T-helper 2 cell treated with Interferon-gamma antibody and Interleukin-4, amounts not matched to agents 5 μg/mL and 100 μg/mL, for 36 hours (primary cell): ENCODE data around the gene ADCK2.
"Not testable (repeated sequence)": the region's sequence is repeated elsewhere in the genome, so short reads cannot be mapped to it uniquely, and the experiment has no call there.

Experiments used
- DNase-seq: peaks from one replicate; pipeline ENCODE4 v3.0.0; 2021; ENCODE audit warnings: low spot score
- H3K27ac Mint-ChIP-seq: one replicate; pipeline ENCODE4 v1.8.0; 2021; ENCODE audit warnings: mild to moderate bottlenecking, mixed read lengths
- H3K27me3 Mint-ChIP-seq: one replicate; pipeline ENCODE4 v1.8.0; 2021; ENCODE audit warnings: low read depth, mixed read lengths
- H3K36me3 Mint-ChIP-seq: one replicate; pipeline ENCODE4 v1.8.0; 2021; ENCODE audit warnings: low read depth, mixed read lengths
- H3K4me1 Mint-ChIP-seq: one replicate; pipeline ENCODE4 v1.8.0; 2021; ENCODE audit warnings: low read depth, mixed read lengths
- H3K4me3 Mint-ChIP-seq: one replicate; pipeline ENCODE4 v1.8.0; 2022; ENCODE audit warnings: mild to moderate bottlenecking, moderate library complexity, mixed read lengths
- H3K9me3 Mint-ChIP-seq: one replicate; pipeline ENCODE4 v1.8.0; 2021; ENCODE audit warnings: mixed read lengths

The ADCK2 gene

GRCh38 chr7:140702774-140703173, 30.0 kb downstream of the ADCK2 start:
- no peak overlapping the region for H3K4me3 Mint-ChIP-seq
- H3K4me1 Mint-ChIP-seq = peaks cover 10% of the 10 kb centered on the region
- H3K27me3 Mint-ChIP-seq = no peaks in the 10 kb centered on the region
- no peak for DNase-seq
- H3K27ac Mint-ChIP-seq = no peak overlapping the region
- H3K9me3 Mint-ChIP-seq = no peaks in the 10 kb centered on the region
- H3K36me3 Mint-ChIP-seq = peaks cover 33% of the 10 kb centered on the region

GRCh38 chr7:140704205-140704604, 31.5 kb downstream of the ADCK2 start:
- Mint-ChIP-seq H3K4me3 (no peak overlapping the region), H3K36me3 (peaks cover 27% of the 10 kb centered on the region), H3K4me1 (peaks cover under 1% of the 10 kb centered on the region), H3K9me3 (no peaks in the 10 kb centered on the region), H3K27ac (no peak overlapping the region), H3K27me3 (no peaks in the 10 kb centered on the region)
- no peak for DNase-seq

GRCh38 chr7:140707132-140707531, 34.4 kb downstream of the ADCK2 start:
- H3K27ac Mint-ChIP-seq = no peak overlapping the region
- no peaks in the 10 kb centered on the region for H3K4me1 Mint-ChIP-seq
- H3K36me3 Mint-ChIP-seq = peaks cover 25% of the 10 kb centered on the region
- H3K9me3 Mint-ChIP-seq = no peaks in the 10 kb centered on the region
- no peak overlapping the region for H3K4me3 Mint-ChIP-seq
- no peak for DNase-seq
- H3K27me3 Mint-ChIP-seq = no peaks in the 10 kb centered on the region

- not testable (repeated sequence) for H3K9me3 Mint-ChIP-seq, H3K27ac Mint-ChIP-seq, DNase-seq, H3K4me1 Mint-ChIP-seq, H3K4me3 Mint-ChIP-seq, H3K27me3 Mint-ChIP-seq
- peaks cover 27% of the 10 kb centered on the region for H3K36me3 Mint-ChIP-seq
These were observed 36.0 kb downstream of the ADCK2 start for GRCh38 chr7:140708764-140709163.

- not testable (repeated sequence) for DNase-seq, H3K4me3 Mint-ChIP-seq, H3K4me1 Mint-ChIP-seq, H3K27me3 Mint-ChIP-seq, H3K36me3 Mint-ChIP-seq, H3K9me3 Mint-ChIP-seq, H3K27ac Mint-ChIP-seq
These were observed 39.6 kb downstream of the ADCK2 start for GRCh38 chr7:140712392-140712791.

GRCh38 chr7:140714331-140715040, 41.7 kb downstream of the ADCK2 start:
- DNase-seq = no peak
- no peak overlapping the region for H3K27ac Mint-ChIP-seq
- H3K4me3 Mint-ChIP-seq = no peak overlapping the region
- peaks cover 5% of the 10 kb centered on the region for H3K36me3 Mint-ChIP-seq
- H3K9me3 Mint-ChIP-seq = no peaks in the 10 kb centered on the region
- H3K4me1 Mint-ChIP-seq = peaks cover 1% of the 10 kb centered on the region
- no peaks in the 10 kb centered on the region for H3K27me3 Mint-ChIP-seq

GRCh38 chr7:140719721-140720120, 47.0 kb downstream of the ADCK2 start:
- Mint-ChIP-seq H3K27me3 (no peaks in the 10 kb centered on the region), H3K9me3 (no peaks in the 10 kb centered on the region), H3K4me3 (no peak overlapping the region), H3K4me1 (peaks cover 11% of the 10 kb centered on the region), H3K27ac (no peak overlapping the region), H3K36me3 (no peaks in the 10 kb centered on the region)
- no peak for DNase-seq

GRCh38 chr7:140722254-140722653, 49.5 kb downstream of the ADCK2 start:
- H3K36me3 Mint-ChIP-seq = no peaks in the 10 kb centered on the region
- H3K4me1 Mint-ChIP-seq = peaks cover 11% of the 10 kb centered on the region
- H3K4me3 Mint-ChIP-seq = no peak overlapping the region
- no peaks in the 10 kb centered on the region for H3K27me3 Mint-ChIP-seq
- no peaks in the 10 kb centered on the region for H3K9me3 Mint-ChIP-seq
- no peak for DNase-seq
- no peak overlapping the region for H3K27ac Mint-ChIP-seq

GRCh38 chr7:140723006-140723405, 50.3 kb downstream of the ADCK2 start:
- Mint-ChIP-seq H3K36me3 (no peaks in the 10 kb centered on the region), H3K27ac (no peak overlapping the region), H3K27me3 (no peaks in the 10 kb centered on the region), H3K9me3 (no peaks in the 10 kb centered on the region), H3K4me3 (no peak overlapping the region), H3K4me1 (peaks cover 11% of the 10 kb centered on the region)
- no peak for DNase-seq

GRCh38 chr7:140723574-140723973, 50.8 kb downstream of the ADCK2 start:
- H3K36me3 Mint-ChIP-seq = no peaks in the 10 kb centered on the region
- peaks cover 11% of the 10 kb centered on the region for H3K4me1 Mint-ChIP-seq
- no peak overlapping the region for H3K4me3 Mint-ChIP-seq
- DNase-seq = no peak
- no peaks in the 10 kb centered on the region for H3K27me3 Mint-ChIP-seq
- no peaks in the 10 kb centered on the region for H3K9me3 Mint-ChIP-seq
- no peak overlapping the region for H3K27ac Mint-ChIP-seq

GRCh38 chr7:140724706-140725105, 52.0 kb downstream of the ADCK2 start:
- Mint-ChIP-seq H3K27ac (no peak overlapping the region), H3K27me3 (no peaks in the 10 kb centered on the region), H3K36me3 (no peaks in the 10 kb centered on the region), H3K4me3 (no peak overlapping the region), H3K4me1 (peaks cover 11% of the 10 kb centered on the region), H3K9me3 (no peaks in the 10 kb centered on the region)
- no peak for DNase-seq

GRCh38 chr7:140726281-140726680, 53.5 kb downstream of the ADCK2 start:
- no peaks in the 10 kb centered on the region for H3K27me3 Mint-ChIP-seq
- DNase-seq = no peak
- peaks cover 11% of the 10 kb centered on the region for H3K4me1 Mint-ChIP-seq
- H3K36me3 Mint-ChIP-seq = no peaks in the 10 kb centered on the region
- H3K4me3 Mint-ChIP-seq = no peak overlapping the region
- H3K9me3 Mint-ChIP-seq = no peaks in the 10 kb centered on the region
- no peak overlapping the region for H3K27ac Mint-ChIP-seq

GRCh38 chr7:140732416-140732815, 59.7 kb downstream of the ADCK2 start:
- DNase-seq = no peak
- Mint-ChIP-seq H3K9me3 (no peaks in the 10 kb centered on the region), H3K36me3 (peaks cover 6% of the 10 kb centered on the region), H3K27me3 (no peaks in the 10 kb centered on the region), H3K4me3 (no peak overlapping the region), H3K27ac (no peak overlapping the region), H3K4me1 (no peaks in the 10 kb centered on the region)

- peaks cover 6% of the 10 kb centered on the region for H3K36me3 Mint-ChIP-seq
- no peaks in the 10 kb centered on the region for H3K9me3 Mint-ChIP-seq
- H3K4me3 Mint-ChIP-seq = no peak overlapping the region
- H3K4me1 Mint-ChIP-seq = peaks cover 2% of the 10 kb centered on the region
- DNase-seq = no peak
- no peaks in the 10 kb centered on the region for H3K27me3 Mint-ChIP-seq
- no peak overlapping the region for H3K27ac Mint-ChIP-seq
These were observed 61.4 kb downstream of the ADCK2 start for GRCh38 chr7:140734096-140734495.

- Mint-ChIP-seq H3K27ac (no peak overlapping the region), H3K4me3 (no peak overlapping the region), H3K27me3 (no peaks in the 10 kb centered on the region), H3K9me3 (no peaks in the 10 kb centered on the region), H3K4me1 (peaks cover 2% of the 10 kb centered on the region), H3K36me3 (peaks cover 10% of the 10 kb centered on the region)
- no peak for DNase-seq
These were observed 62.0 kb downstream of the ADCK2 start for GRCh38 chr7:140734729-140735128.
